Activated CD4-positive, CD25-positive, alpha-beta regulatory T cell treated with anti-CD3 and anti-CD28 coated beads, Interleukin-2, amount 50 U/mL, for 24 hours (primary cell): Measurements from ENCODE around the gene SLC29A3.

Experiments
- ATAC-seq, 2 donors: fragments of 150-1000 bp; cut with Tn5 transposase; one replicate each; pipeline ENCODE4 v1.10.0; 2021; ENCODE audit warnings: mild to moderate bottlenecking in 1 of 2, moderate library complexity in 1 of 2

Gene SLC29A3

GRCh38 chr10:71301371-71301916, 17.6 kb upstream of the SLC29A3 start:
- ATAC-seq: no peak

GRCh38 chr10:71302451-71302850, 16.6 kb upstream of the SLC29A3 start:
- ATAC-seq: no peak

- ATAC-seq: peak; percentile 42 to 48
These were observed 16.0 kb upstream of the SLC29A3 start for GRCh38 chr10:71302874-71303568.

- ATAC-seq: no peak
These were observed 15.5 kb upstream of the SLC29A3 start for GRCh38 chr10:71303569-71303907.

- ATAC-seq: no peak
These were observed 14.1 kb upstream of the SLC29A3 start for GRCh38 chr10:71304914-71305313.

- no peak for ATAC-seq
These were observed 12.1 kb upstream of the SLC29A3 start for GRCh38 chr10:71306979-71307378.

GRCh38 chr10:71307469-71308085, 11.5 kb upstream of the SLC29A3 start:
- no peak for ATAC-seq

GRCh38 chr10:71308244-71308643, 10.8 kb upstream of the SLC29A3 start:
- ATAC-seq: no peak

- no peak for ATAC-seq
These were observed 10.1 kb upstream of the SLC29A3 start for GRCh38 chr10:71308985-71309384.

- no peak for ATAC-seq
These were observed 9.1 kb upstream of the SLC29A3 start for GRCh38 chr10:71309919-71310318.

- ATAC-seq: no peak
These were observed 6.8 kb upstream of the SLC29A3 start for GRCh38 chr10:71312220-71312619.

GRCh38 chr10:71312811-71313789, 6.0 kb upstream of the SLC29A3 start:
- no peak for ATAC-seq

GRCh38 chr10:71314028-71314693, 4.9 kb upstream of the SLC29A3 start:
- ATAC-seq: no peak

GRCh38 chr10:71314694-71315225, 4.3 kb upstream of the SLC29A3 start:
- ATAC-seq: no peak

GRCh38 chr10:71316056-71316785, 2.8 kb upstream of the SLC29A3 start:
- no peak for ATAC-seq

GRCh38 chr10:71316786-71317160, 2.3 kb upstream of the SLC29A3 start:
- ATAC-seq: no peak

- ATAC-seq: no peak
These were observed 1.3 kb upstream of the SLC29A3 start for GRCh38 chr10:71317739-71318138.

GRCh38 chr10:71319800-71320392, 837 bp downstream of the SLC29A3 start:
- no peak for ATAC-seq

GRCh38 chr10:71320592-71320991, 1.5 kb downstream of the SLC29A3 start:
- no peak for ATAC-seq

GRCh38 chr10:71321386-71321785, 2.3 kb downstream of the SLC29A3 start:
- no peak for ATAC-seq

GRCh38 chr10:71323407-71323806, 4.3 kb downstream of the SLC29A3 start:
- no peak for ATAC-seq
